HG03558 (cell line): ENCODE data around the gene ABLIM2.

Experiments
- ATAC-seq: cut with Tn5 transposase; IDR thresholded peaks from one replicate; pipeline ENCODE4 v1.9.1; 2021; ENCODE audit warnings: moderate number of reproducible peaks; ENCODE audit not compliant: unreplicated experiment; ENCODE audit errors: extremely low read depth

The ABLIM2 gene

DNA sequence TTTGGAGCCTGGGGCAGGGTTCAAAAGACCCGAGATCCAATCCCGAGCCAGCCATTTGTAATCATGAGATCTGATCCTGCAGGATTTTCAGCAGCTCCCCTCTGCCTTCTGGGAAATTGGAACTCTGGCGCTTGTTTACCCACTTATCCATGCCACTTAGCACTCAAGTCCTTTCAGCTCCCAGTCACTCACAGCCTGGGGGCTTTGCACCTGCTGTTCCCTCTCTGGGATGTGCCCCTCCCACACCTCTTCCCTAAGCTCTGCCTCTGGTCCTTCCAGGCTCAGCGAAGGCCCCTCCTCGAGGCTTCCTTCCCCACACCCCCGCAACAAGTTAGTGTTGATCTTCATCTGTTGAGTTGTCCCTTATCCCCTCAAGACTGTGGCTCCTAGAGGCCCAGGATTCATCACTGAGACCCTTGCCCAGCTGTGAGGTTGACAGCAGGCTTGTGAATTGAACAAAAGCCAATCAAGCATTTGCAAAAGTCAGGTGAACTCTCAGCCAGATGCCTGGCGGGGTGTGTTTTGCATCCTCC lies 119.8 kb downstream of the ABLIM2 start:
- ATAC-seq = no peak

DNA sequence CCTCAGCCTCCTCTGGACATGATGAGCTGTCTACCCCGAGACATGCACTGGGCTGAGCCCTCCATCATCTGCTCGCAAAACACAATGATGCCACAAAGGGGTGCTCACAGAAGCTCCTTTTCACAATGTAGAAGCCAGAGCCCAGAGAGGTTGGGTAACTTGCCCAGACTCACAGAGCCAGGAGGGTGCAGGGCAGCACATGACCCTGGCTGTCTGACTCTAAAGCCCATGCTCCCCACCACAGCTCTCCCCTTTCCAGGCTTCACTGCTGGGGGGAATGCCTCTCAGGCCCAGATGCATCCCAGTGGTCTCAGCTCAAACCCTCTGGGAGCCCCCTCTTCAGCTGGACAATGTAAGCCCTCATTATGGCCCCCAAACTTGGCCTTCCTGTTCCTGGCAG lies 120.5 kb downstream of the ABLIM2 start:
- ATAC-seq = no peak

DNA sequence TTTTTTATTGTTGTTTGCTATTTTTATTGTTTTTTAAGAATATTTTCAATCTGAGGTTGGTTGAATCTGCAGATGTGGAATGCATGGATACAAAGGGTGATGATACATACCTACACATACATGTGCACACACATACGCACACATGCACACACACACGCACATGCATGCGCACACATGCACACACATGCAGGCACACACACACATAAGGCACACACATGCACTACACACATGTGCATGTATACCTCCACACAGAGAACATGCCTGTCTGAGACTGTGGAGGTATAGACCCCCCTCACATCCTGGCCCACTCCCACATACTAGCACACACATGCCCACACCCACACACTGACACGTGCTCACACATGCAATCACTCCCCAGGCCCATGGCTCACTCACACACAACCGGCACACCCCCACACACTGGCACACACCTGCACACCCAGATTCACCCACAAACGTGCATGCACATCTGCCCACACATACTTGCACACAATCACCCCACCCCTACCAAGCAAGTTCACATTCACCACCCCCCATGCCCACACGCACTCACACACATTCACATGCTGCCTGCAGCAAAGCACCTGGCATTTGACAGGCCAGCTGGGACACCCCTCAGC lies 121.4 kb downstream of the ABLIM2 start:
- ATAC-seq = no peak

GRCh38 chr4:8035371-8035780 lies 123.2 kb downstream of the ABLIM2 start:
- no peak for ATAC-seq

DNA sequence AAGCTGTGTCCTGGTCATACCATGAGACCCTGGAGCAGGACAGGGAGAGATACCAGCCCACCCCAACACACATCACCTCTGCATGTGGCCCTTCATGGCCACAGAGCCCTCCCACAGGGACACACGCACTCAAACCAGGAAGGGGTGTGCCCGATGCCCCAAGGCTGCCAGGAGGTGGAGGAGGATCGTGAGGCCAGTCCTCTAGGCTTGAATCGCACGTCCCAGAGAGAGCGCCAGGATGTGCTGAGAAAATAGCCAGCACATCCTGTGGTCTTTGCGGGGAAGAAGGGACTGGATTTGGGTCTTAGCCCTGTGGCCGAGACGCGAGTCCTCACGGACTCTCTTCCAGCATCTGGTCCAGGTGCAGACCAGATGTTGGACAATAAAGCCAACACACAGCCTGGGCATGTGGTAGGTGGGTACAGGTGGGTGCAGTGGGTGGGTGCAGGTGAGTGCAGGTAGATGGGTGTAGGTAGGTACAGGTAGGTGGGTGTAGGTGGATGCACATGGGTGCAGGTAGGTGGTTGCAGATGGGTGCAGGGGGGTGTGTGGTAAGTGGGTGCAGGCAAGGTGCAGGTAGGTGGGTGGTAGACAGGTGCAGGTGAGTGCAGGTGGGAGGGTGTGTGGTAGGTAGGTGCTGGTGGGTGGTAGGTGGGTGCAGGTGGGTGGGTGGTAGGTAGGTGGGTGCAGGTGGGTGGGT lies 124.6 kb downstream of the ABLIM2 start:
- ATAC-seq = no peak

DNA sequence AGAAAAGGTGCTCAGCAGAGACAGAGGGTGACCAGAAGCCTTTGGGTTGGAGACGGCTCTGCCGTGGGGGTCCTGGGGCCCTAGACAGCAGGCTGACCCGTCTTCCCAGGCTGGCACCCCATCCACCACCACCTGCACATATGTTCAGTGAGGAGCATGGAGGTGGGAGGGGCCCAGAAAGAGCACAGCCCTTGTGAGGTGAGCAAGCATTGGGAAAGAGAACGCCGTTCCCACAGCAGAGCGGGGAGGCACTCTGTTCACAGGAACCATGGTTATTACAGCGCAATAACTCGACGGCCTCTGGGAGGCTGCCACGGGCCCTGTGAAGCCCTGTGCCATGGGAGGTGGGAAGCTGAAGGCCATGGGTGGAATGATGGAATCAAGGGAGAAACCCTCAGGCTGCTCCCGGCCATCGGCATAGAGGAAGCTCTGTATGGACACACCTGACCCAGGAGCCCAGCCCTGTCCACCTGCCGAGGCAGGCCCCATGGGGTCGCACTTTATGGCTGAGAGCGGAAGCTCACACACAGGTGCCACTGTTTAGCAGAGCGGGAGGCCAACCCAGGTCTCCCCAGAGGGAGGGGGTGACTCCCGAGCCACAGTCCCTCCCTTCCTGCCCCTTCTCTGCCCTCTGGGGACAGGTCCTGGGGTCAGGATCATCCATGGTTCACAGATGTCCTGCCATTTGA lies 125.4 kb downstream of the ABLIM2 start:
- ATAC-seq = no peak

DNA sequence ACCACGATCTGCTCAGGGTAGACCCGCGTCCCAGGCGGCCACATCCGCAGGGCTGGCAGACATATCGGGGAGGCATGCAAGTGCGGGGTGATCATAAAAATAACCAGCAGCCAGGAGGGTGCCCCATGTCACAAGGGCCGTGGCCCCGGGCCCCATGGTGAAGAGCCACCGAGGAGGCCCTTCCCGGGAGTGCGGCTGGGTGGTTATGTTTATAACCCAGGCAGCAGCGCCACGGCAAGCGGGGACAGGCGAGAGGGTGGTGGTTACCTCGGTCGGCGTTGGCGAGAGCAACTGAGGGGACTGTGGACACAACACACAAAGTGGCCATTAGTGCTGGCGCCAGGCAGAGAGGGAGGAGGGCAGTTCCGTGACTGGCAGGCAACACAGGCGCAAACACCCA lies 126.2 kb downstream of the ABLIM2 start:
- no peak for ATAC-seq

DNA sequence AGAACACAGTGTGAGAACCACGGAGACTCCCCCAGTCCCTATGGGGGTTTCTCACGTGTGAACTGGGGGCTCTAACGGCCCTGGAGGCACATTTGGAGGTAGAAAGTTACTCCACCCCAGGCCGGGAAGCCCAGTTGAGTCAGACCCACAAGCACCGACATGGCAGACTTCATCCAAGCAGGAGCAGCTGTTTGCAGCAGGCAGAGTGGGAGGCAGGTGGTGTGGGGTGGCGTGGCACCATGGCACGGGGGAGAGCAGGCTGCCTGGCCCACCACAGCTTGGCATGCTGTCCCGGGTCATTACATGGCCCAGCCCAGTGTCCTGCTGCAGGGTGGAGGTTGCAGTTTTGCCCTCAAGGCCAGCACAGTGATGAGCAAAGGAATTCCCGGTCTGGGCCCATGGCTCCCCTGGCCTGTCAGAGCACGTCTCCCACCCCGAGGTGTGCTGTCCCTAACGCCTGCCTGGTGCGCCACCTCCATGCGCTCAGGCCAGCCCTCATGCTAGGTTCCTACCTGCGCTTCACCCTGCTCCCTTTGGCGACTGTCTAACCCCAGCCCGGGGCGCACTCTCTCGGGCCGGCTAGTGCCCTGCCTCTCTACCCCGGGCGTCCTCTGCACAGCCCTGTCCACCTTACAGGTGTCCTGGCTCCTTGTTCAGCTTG lies 128.4 kb downstream of the ABLIM2 start:
- no peak for ATAC-seq

- ATAC-seq = no peak
Observed at GRCh38 chr4:8029689-8030088, 128.9 kb downstream of the ABLIM2 start.

DNA sequence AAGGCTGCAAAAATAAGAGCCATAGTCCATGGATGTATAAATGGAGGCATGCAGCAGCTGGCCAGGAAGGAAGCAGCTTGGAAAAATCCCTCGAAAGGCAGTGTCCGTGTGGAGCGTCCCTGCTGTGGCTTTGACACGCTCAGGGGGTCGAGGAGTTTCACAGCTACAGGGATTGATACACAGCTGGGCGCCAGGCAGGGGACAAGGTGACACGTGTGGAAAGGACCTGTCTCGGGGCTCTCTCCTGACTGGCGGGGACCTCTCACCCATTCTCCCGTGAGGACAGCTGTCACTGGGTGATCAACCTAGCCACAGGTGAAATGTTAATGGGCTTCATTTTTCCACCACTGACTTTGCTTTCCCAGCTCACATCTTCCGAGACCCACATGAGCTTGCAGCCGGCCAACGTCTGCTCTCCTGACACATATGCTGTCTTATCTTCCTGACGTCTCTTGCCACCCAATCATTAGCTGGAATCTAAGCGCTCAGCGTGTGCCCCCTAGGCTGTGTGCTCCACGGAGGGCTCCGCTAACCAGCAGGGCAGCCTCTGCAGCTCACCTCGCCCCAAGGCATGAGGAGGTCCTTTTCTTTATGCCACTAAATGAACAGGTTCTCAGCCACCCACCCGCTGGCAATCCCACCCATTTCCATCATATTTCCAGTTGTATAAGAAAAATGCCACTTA lies 129.6 kb downstream of the ABLIM2 start:
- no peak for ATAC-seq

DNA sequence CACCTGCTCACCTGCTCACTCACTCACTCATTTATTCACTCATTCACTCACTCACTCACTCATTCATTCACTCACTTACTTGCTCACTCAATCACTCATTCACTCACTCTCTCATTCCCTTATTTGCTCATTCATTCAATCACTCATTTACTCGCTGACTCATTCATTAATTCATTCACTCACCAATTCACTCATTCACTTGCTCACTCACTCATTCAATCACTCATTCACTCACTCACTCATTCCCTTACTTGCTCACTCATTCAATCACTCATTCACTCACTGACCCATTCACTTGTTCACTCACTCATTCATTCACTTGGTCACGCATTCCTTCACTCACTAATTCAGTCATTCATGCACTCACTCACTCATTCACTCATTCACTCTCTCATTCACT lies 130.2 kb downstream of the ABLIM2 start:
- ATAC-seq = no peak

GRCh38 chr4:8026453-8026852 lies 132.2 kb downstream of the ABLIM2 start:
- no peak for ATAC-seq

GRCh38 chr4:8025668-8026067 lies 132.9 kb downstream of the ABLIM2 start:
- ATAC-seq = no peak

- ATAC-seq = no peak
Observed at GRCh38 chr4:8024073-8024786, 134.4 kb downstream of the ABLIM2 start.

DNA sequence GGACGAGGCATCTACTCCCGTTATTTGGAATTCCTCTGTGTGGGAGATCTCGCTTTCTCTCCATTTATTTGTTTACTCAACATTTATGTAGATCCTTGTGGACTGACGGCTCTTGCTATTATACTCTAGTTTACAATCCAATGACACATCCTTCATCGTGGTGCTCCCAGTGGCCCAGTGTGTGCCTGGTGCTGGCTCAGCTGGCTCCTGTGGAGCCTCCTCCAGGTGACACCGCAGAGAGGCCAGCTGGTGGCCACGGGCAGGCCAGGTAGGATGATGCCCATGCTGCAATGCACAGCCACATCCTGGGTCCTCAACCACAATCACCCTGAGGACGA lies 134.9 kb downstream of the ABLIM2 start:
- ATAC-seq = no peak

GRCh38 chr4:8022767-8023695 lies 135.6 kb downstream of the ABLIM2 start:
- ATAC-seq = no peak

- ATAC-seq = no peak
Observed at GRCh38 chr4:8021796-8022195, 136.8 kb downstream of the ABLIM2 start.

- no peak for ATAC-seq
Observed at GRCh38 chr4:8019396-8020365, 138.9 kb downstream of the ABLIM2 start.
